H9 (cell line): ENCODE data around the gene RBFOX1. TPM values are rescaled to one million over a fixed set of nuclear protein-coding genes. Genes with fewer than 3 reads are reported as not detected.

Experiments
- DNase-seq: peaks from one replicate; pipeline ENCODE4 v3.0.0-alpha.2; 2017
- H2AFZ ChIP-seq: one replicate; pipeline ENCODE4 v1.6.1; 2013; ENCODE audit warnings: mild to moderate bottlenecking, low read length, control low read depth, moderate library complexity
- H2AK5ac ChIP-seq: 2 replicates; pipeline ENCODE4 v1.6.1; 2013; ENCODE audit warnings: low read length, control low read depth, mixed read lengths; ENCODE audit not compliant: insufficient read length
- H2BK120ac ChIP-seq: one replicate; pipeline ENCODE4 v1.6.1; 2013; ENCODE audit warnings: low read depth, mild to moderate bottlenecking, low read length, control low read depth, inconsistent platforms; ENCODE audit not compliant: poor library complexity, severe bottlenecking
- H2BK12ac ChIP-seq: 2 replicates; pipeline ENCODE4 v1.6.1; 2013; ENCODE audit warnings: low read length, control low read depth, mixed read lengths, low read depth; ENCODE audit not compliant: insufficient read length
- H2BK15ac ChIP-seq: 2 replicates; pipeline ENCODE4 v1.6.1; 2013; ENCODE audit warnings: low read depth, low read length, control low read depth
- H2BK20ac ChIP-seq: one replicate; pipeline ENCODE4 v1.6.1; 2013; ENCODE audit warnings: low read depth, mild to moderate bottlenecking, low read length, control low read depth, inconsistent platforms; ENCODE audit not compliant: poor library complexity, severe bottlenecking
- H2BK5ac ChIP-seq: 2 replicates; pipeline ENCODE4 v1.6.1; 2013; ENCODE audit warnings: low read length, control low read depth, mixed read lengths; ENCODE audit not compliant: insufficient read length
- H3K14ac ChIP-seq: 2 replicates; pipeline ENCODE4 v1.6.1; 2013; ENCODE audit warnings: low read length, control low read depth; ENCODE audit not compliant: insufficient read depth
- H3K18ac ChIP-seq: 2 replicates; pipeline ENCODE4 v1.6.1; 2013; ENCODE audit warnings: low read depth, mild to moderate bottlenecking, mixed read lengths, low read length, control low read depth; ENCODE audit not compliant: insufficient read length
- H3K23ac ChIP-seq: 2 replicates; pipeline ENCODE4 v1.6.1; 2013; ENCODE audit warnings: low read length, control low read depth, mixed read lengths, low read depth; ENCODE audit not compliant: insufficient read length
- H3K23me2 ChIP-seq: 2 replicates; pipeline ENCODE4 v1.6.1; 2013; ENCODE audit warnings: low read depth, mild to moderate bottlenecking, mixed read lengths, low read length, control low read depth; ENCODE audit not compliant: insufficient read length, poor library complexity, severe bottlenecking
- H3K27ac ChIP-seq: 2 replicates; pipeline ENCODE4 v1.5.1; 2013; ENCODE audit warnings: low read length, control low read depth, mixed read lengths, low read depth; ENCODE audit not compliant: insufficient read length
- H3K27me3 ChIP-seq: 2 replicates; pipeline ENCODE4 v1.6.1; 2013; ENCODE audit warnings: low read length, control low read depth, inconsistent platforms; ENCODE audit not compliant: insufficient read depth
- H3K4ac ChIP-seq: 2 replicates; pipeline ENCODE4 v1.6.1; 2013; ENCODE audit warnings: low read depth, mild to moderate bottlenecking, control low read depth, inconsistent platforms, low read length, moderate library complexity
- H3K4me1 ChIP-seq: 2 replicates; pipeline ENCODE4 v1.6.1; 2013; ENCODE audit warnings: low read length, control low read depth, inconsistent platforms; ENCODE audit not compliant: insufficient read depth
- H3K4me2 ChIP-seq: 2 replicates; pipeline ENCODE4 v1.6.1; 2013; ENCODE audit warnings: low read length, control low read depth, mixed read lengths; ENCODE audit not compliant: insufficient read length, insufficient read depth
- H3K56ac ChIP-seq: 2 replicates; pipeline ENCODE4 v1.6.1; 2013; ENCODE audit warnings: low read depth, mild to moderate bottlenecking, mixed read lengths, low read length, control low read depth; ENCODE audit not compliant: insufficient read length
- H3K79me1 ChIP-seq: 2 replicates; pipeline ENCODE4 v1.6.1; 2013; ENCODE audit warnings: low read depth, mild to moderate bottlenecking, moderate library complexity, low read length, control low read depth, inconsistent platforms; ENCODE audit not compliant: insufficient read depth, poor library complexity, severe bottlenecking
- H3K79me2 ChIP-seq: 2 replicates; pipeline ENCODE4 v1.6.1; 2013; ENCODE audit warnings: low read length, control low read depth, inconsistent platforms; ENCODE audit not compliant: insufficient read depth
- H3K9ac ChIP-seq: 2 replicates; pipeline ENCODE4 v1.6.1; 2013; ENCODE audit warnings: low read length, control low read depth, mixed read lengths; ENCODE audit not compliant: insufficient read length; ENCODE audit errors: extremely low read depth
- H3K9me3 ChIP-seq: one replicate; pipeline ENCODE4 v1.6.1; 2013; ENCODE audit warnings: low read depth, low read length, inconsistent platforms; ENCODE audit not compliant: control insufficient read depth
- H3T11ph ChIP-seq: one replicate; pipeline ENCODE4 v1.6.1; 2013; ENCODE audit warnings: mild to moderate bottlenecking, low read length, control low read depth, inconsistent platforms
- H4K20me1 ChIP-seq: one replicate; pipeline ENCODE4 v1.6.1; 2013; ENCODE audit not compliant: control insufficient read depth, insufficient read length, insufficient read depth
- H4K5ac ChIP-seq: 2 replicates; pipeline ENCODE4 v1.6.1; 2013; ENCODE audit warnings: low read depth, mild to moderate bottlenecking, mixed read lengths, low read length, control low read depth; ENCODE audit not compliant: insufficient read length
- H4K8ac ChIP-seq: replicated peaks from 2 replicates; pipeline ENCODE4 v1.6.1; 2013; ENCODE audit warnings: low read length, control low read depth, mixed read lengths, low read depth; ENCODE audit not compliant: insufficient read length
- H4K91ac ChIP-seq: 2 replicates; pipeline ENCODE4 v1.6.1; 2013; ENCODE audit warnings: low read depth, mild to moderate bottlenecking, moderate library complexity, mixed read lengths, low read length, control low read depth; ENCODE audit not compliant: insufficient read length
- H3K27ac Mint-ChIP-seq, 3 experiments: 2 replicates in 2 of 3; 3 replicates in 1 of 3; pipeline ENCODE4 v1.8.0; 2020 to 2021; ENCODE audit warnings: mixed read lengths in 3 of 3, mild to moderate bottlenecking in 1 of 3, moderate library complexity in 1 of 3
- H3K27me3 Mint-ChIP-seq: 2 replicates; pipeline ENCODE4 v1.8.0; 2021; ENCODE audit warnings: low read depth, mild to moderate bottlenecking, moderate library complexity, mixed read lengths
- H3K36me3 Mint-ChIP-seq, 3 experiments: 2 replicates in 2 of 3; 3 replicates in 1 of 3; pipeline ENCODE4 v1.8.0; 2020 to 2021; ENCODE audit warnings: low read depth in 3 of 3, mixed read lengths in 3 of 3; ENCODE audit not compliant: insufficient read depth in 1 of 3
- H3K4me1 Mint-ChIP-seq, 2 experiments: 2 replicates each; pipeline ENCODE4 v1.8.0; 2020; ENCODE audit warnings: mixed read lengths in 2 of 2
- H3K4me3 Mint-ChIP-seq, 2 experiments: 2 replicates in 1 of 2; 3 replicates in 1 of 2; pipeline ENCODE4 v1.8.0; 2020 to 2021; ENCODE audit warnings: mild to moderate bottlenecking in 2 of 2, mixed read lengths in 2 of 2, moderate library complexity in 1 of 2
- H3K9me3 Mint-ChIP-seq, 2 experiments: 2 replicates in 1 of 2; 3 replicates in 1 of 2; pipeline ENCODE4 v1.8.0; 2020; ENCODE audit warnings: mild to moderate bottlenecking in 2 of 2, mixed read lengths in 2 of 2, moderate library complexity in 1 of 2
- WGBS: extraction: QIAGEN DNeasy Blood & Tissue Kit; methylation state at CpG from one replicate; pipeline ENCODE4 v1.1.7; 2013; ENCODE audit warnings: missing lambda C conversion rate, low lambda C conversion rate, mixed read lengths; ENCODE audit not compliant: insufficient read length; ENCODE audit errors: extremely low coverage; 5-methylcytosine and 5-hydroxymethylcytosine counted together
- total RNA-seq: library from RNA; stranded (reverse); gene quantifications from 2 replicates; pipeline ENCODE4 v1.2.1, GENCODE V29; 2021
- TF ChIP-seq, protein P1 (sequence below): fragments of 200-600 bp; sonication (generic); conservative IDR thresholded peaks from 3 replicates; pipeline ENCODE4 v1.8.0; 2021; ENCODE audit warnings: antibody characterized with exemption, mild to moderate bottlenecking

Gene RBFOX1
- total RNA-seq, 1 experiment from 2014 or later, result 2.0 TPM

DNA sequence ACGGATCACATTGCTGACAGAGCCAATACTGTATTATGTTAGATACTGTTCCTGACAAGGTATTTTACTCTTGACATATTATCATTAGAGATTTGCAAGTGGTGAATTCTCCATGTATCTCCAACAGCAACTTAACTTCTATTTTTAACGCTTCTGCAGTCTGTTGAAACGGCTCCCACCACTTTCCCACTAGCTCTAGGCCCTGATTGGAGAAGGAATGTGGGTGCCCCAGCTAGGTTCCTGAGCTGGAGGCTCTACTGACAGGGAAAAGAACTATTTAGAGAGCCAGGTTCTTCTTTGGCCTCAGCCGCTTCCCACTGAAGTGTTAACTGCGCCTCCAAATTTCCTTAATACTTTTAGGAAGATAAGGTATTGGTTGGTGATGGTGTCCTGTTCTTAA lies 191.8 kb downstream of the RBFOX1 start:
- Histone ChIP-seq H3K79me2 (no peaks in the 10 kb centered on the region), H4K91ac (no peak overlapping the region), H2AFZ (no peak overlapping the region), H2BK5ac (no peak overlapping the region), H3K18ac (no peak overlapping the region), H3K79me1 (no peaks in the 10 kb centered on the region), H4K8ac (no peak overlapping the region), H2BK12ac (no peak overlapping the region), H3T11ph (no peak overlapping the region), H3K27me3 (no peaks in the 10 kb centered on the region), H3K23me2 (no peaks in the 10 kb centered on the region), H3K27ac (no peak overlapping the region), H2BK15ac (no peak overlapping the region), H3K9me3 (no peaks in the 10 kb centered on the region), H3K4me1 (no peaks in the 10 kb centered on the region), H3K14ac (no peak overlapping the region), H3K4me2 (no peak overlapping the region), H4K20me1 (no peaks in the 10 kb centered on the region), H3K23ac (no peak overlapping the region), H2BK120ac (no peak overlapping the region), H4K5ac (no peak overlapping the region), H3K4ac (no peak overlapping the region), H2BK20ac (no peak overlapping the region), H2AK5ac (no peak overlapping the region), H3K56ac (no peak overlapping the region), H3K9ac (no peak overlapping the region)
- Mint-ChIP-seq H3K4me3 (no peak overlapping the region), H3K27me3 (no peaks in the 10 kb centered on the region; the same call in 1 of the 2 replicates), H3K36me3 (no peaks in the 10 kb centered on the region), H3K4me1 (no peaks in the 10 kb centered on the region), H3K9me3 (no peaks in the 10 kb centered on the region), H3K27ac (no peak overlapping the region)
- no CpG with 5 or more reads among the region's 5 CpGs for WGBS
- TF ChIP-seq, protein P1, sequence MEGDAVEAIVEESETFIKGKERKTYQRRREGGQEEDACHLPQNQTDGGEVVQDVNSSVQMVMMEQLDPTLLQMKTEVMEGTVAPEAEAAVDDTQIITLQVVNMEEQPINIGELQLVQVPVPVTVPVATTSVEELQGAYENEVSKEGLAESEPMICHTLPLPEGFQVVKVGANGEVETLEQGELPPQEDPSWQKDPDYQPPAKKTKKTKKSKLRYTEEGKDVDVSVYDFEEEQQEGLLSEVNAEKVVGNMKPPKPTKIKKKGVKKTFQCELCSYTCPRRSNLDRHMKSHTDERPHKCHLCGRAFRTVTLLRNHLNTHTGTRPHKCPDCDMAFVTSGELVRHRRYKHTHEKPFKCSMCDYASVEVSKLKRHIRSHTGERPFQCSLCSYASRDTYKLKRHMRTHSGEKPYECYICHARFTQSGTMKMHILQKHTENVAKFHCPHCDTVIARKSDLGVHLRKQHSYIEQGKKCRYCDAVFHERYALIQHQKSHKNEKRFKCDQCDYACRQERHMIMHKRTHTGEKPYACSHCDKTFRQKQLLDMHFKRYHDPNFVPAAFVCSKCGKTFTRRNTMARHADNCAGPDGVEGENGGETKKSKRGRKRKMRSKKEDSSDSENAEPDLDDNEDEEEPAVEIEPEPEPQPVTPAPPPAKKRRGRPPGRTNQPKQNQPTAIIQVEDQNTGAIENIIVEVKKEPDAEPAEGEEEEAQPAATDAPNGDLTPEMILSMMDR, result no peak
- DNase-seq, result no peak
